HG02970 (cell line): ENCODE results near the gene C5orf63.
"Not testable (repeated sequence)": the region's sequence is repeated elsewhere in the genome, so short reads cannot be mapped to it uniquely, and the experiment has no call there.

ENCODE experiments used
- ATAC-seq: cut with Tn5 transposase; IDR thresholded peaks from one replicate; pipeline ENCODE4 v1.9.1; 2021; ENCODE audit warnings: mild to moderate bottlenecking, moderate library complexity, moderate number of reproducible peaks; ENCODE audit not compliant: unreplicated experiment, low FRiP score

The C5orf63 gene

GRCh38 chr5:127072861-127073846 is at the start of gene C5orf63:
C5orf63 (minus strand) TSS chr5:127073502; CDS start chr5:127058995, 14,507 bp downstream.
- peak; percentile 96 for ATAC-seq

DNA sequence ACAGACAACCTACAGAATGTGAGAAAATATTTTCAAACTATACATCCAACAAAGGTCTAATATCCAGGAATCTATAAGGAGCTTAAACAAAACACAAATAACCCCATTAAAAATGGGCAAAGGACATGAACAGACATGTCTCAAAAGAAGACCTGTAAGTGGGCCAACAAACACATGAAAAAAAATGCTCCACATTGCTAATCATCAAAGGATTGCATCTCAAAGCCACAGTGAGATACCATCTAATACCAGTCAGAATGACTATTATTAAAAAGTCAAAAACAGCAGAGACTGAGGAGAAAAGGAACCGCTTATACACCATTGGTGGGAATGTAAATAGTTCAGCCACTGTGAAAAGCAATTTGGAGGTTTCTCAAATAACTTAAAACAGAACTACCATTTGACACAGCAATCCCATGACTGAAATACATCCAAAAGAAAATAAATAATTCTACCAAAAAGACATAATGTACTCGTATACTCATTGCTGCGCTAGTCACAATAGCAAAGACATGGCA is 39.1 kb upstream of the C5orf63 start:
- ATAC-seq, result no peak

DNA sequence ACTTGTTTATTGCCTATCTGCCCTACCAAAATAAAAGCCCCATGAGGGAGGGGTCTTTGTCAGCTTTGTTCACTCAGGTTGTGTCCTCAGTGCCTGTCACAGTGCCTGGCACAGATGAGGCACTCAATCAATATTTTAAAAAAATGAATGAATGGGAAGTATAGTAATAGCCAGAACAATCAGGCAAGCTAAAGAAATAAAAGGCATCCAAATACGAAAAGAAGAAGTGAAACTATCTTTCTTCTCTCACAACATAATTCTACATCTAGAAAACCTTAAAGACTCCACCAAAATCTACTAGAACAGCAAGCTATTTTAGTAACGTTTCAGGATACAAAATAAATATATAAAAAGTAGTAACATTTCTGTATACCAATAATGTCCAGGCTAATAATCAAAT is 37.8 kb upstream of the C5orf63 start:
- no peak for ATAC-seq

- ATAC-seq, result not testable (repeated sequence)
These were observed 35.4 kb upstream of the C5orf63 start for GRCh38 chr5:127108624-127109260.

- ATAC-seq, result no peak
These were observed 28.6 kb upstream of the C5orf63 start for GRCh38 chr5:127101935-127102334.

DNA sequence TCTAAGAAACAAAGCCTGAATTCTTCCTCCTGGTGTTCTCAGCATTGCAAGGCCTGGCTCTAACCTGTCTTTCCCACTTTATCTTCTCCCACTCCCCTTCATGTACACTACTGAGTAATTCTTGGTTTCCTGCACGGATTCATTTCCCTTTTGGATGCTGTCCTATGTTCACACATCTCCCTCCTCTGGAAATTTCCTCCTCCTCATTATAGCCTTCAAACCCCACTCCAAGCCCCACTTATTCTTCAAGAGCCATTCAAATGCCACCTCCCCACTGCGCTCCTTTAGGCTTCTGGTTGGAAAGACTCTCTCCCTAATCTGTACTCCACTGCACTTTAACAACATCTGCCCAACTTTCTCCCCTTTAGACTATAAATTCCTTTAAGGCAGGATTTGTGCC is 28.2 kb upstream of the C5orf63 start:
- ATAC-seq, result no peak

- ATAC-seq, result no peak
These were observed 24.9 kb upstream of the C5orf63 start for GRCh38 chr5:127098241-127098640.

GRCh38 chr5:127097278-127097677 is 24.0 kb upstream of the C5orf63 start:
- no peak for ATAC-seq

DNA sequence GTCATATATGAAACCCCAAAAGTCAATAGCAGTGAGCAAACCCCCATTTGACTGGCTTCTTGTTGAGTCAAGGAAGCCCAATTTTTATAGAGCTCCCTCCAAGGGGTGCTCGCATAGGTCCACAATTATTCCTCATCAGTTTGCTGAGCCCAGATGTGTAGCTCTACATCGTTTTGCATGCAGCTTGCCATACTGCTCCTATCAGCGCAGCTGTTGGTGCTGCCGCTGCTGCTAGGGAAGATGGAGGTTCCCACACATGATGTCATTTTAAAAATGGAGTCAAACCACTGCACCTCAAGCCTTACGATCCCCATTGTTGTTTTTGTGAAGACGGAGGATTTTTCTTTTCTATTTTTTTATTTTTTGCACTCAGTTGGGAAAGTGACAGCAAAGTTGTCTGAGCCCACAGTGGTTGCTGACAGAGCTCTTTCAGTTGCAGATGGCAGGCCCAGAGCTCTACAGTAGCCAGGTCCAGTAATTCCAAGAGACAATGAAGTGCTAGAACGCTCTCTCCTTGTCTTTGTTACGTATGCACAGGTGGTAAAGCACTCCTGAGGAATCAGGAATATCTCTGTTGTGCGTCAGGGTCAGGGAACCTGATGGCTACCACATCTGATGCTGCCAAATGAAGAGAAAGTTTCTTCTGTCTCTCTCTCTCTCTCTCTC is 23.2 kb upstream of the C5orf63 start:
- ATAC-seq, result no peak

- ATAC-seq, result no peak
These were observed 21.0 kb upstream of the C5orf63 start for GRCh38 chr5:127094161-127094814.

DNA sequence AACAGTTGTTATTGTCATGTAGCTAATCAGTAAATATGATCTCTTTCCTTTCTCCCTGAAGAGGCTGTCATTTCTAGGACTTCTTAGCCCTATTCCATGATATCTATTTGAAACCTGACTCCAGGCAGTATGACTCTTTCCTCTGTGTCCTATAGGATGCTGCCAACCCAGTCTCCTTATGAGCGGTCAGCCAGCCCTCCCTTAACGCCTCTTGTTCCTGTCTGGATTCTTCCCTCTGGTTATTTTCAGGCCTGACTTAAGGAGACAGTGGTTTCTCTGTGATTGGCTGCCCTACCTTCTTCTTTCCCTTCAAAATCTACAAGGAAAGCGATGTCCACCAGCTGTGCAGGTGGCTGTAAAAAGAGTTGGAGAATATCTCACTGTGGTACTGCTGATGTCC is 19.4 kb upstream of the C5orf63 start:
- no peak for ATAC-seq

GRCh38 chr5:127089191-127089590 is 15.9 kb upstream of the C5orf63 start:
- ATAC-seq, result no peak

- no peak for ATAC-seq
These were observed 14.9 kb upstream of the C5orf63 start for GRCh38 chr5:127088251-127088650.

DNA sequence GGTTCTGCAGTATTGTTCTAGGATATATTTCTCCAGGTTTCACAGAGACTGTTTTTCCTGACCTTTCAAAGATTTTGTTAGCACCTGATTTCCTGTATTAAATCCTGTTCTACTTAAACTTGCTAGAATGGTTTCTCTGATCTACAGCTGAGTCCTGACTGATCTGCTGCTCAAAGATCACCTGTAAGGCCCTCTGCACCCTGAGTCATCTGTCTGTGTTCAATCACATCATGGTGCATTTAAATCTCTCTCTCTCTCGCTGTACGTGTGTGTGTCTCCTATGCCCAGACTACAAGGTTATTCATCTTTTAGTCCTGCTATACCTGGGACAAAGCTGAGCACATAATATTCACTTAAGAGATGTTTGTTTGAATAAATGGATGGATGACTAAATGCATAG is 13.3 kb upstream of the C5orf63 start:
- ATAC-seq, result no peak

DNA sequence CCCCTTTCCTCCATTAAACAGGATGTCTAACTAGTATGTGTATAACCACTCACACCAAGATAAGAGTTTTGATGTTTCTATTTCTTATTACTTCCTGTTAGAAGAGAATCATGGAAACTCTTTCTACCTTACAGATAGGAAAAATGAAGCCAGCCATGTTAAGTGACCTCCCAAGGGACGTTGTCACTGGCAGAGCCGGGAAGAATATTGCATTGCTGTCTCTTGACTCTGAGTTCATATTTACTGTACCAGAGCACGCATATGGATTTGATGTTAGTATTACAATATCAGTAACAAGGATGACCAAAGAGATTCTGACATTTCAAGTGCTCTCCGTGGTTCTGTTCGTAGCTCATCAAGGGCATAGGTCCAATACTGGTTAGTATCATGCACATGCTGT is 12.5 kb upstream of the C5orf63 start:
- ATAC-seq, result no peak

GRCh38 chr5:127085371-127085770 is 12.1 kb upstream of the C5orf63 start:
- ATAC-seq, result no peak

GRCh38 chr5:127084656-127085055 is 11.4 kb upstream of the C5orf63 start:
- no peak for ATAC-seq

GRCh38 chr5:127083711-127084110 is 10.4 kb upstream of the C5orf63 start:
- no peak for ATAC-seq

DNA sequence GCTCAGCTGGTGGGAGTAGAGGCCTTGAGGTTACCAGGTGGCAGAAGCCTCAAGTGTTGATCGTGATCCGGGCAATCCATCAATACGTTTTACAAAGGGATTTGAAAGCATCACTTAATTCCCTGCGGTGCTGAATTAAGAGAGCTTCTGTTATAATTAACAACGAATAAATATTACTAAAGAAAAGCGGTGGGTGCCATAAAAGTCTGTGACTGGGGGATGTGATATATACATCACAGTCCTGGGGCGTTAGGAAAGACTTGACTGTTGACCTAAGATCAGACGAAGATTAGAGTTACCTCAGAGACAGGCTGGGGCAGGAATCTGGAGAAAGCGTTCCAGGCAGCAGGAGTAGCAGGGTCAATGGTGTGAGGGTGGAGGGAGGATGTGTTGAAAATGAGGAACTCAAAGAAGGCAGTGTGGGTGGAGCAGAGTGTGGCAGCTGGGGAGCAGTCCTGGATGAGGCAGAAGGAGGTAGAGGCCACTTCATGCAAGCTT is 6.7 kb upstream of the C5orf63 start:
- ATAC-seq, result no peak

DNA sequence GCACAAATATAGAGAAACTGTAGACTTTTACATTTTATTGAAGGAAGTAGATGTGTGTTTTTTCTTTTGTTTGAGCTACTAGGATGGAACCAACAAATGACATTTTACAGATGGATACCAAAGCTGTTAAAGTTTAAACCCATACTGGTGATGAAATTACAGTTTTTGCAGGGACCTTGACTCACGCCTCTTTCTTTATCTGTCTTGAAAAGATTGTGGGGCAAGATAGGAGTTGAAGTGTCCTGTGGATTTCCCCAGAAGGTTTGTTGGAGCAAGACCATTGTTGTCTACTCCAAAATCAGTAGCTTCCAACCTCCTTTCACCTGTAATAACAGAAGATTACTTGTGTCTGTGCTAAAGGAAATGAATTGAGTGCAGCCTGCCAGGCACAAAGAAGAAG is 4.1 kb upstream of the C5orf63 start:
- no peak for ATAC-seq
